B cell (primary cell): ENCODE measurements around the gene CST7. TPM values are rescaled to one million over a fixed set of nuclear protein-coding genes. Genes with fewer than 3 reads are reported as not detected.

Source experiments
- ATAC-seq: fragments of 200-7000 bp; cut with Tn5 transposase; one replicate; pipeline ENCODE4 v1.10.0; 2021; ENCODE audit warnings: low read depth, mild to moderate bottlenecking, moderate number of reproducible peaks, moderate library complexity
- CTCF ChIA-PET: fragments of 350-600 bp; sonication (Branson Sonifier 250); formaldehyde crosslinking; loops from one replicate; lab custom pipeline; 2021; ENCODE audit warnings: antibody characterized with exemption, inconsistent platforms; lab: Charles Lee
- POLR2A ChIA-PET: fragments of 350-600 bp; sonication (Branson Sonifier 250); formaldehyde crosslinking; loops from one replicate; lab custom pipeline; 2021; ENCODE audit warnings: antibody characterized with exemption; lab: Charles Lee
- DNase-seq: peaks from one replicate; pipeline ENCODE4 v3.0.0; 2013
- H2AFZ ChIP-seq: 2 replicates; pipeline ENCODE4 v1.6.1; 2012; ENCODE audit warnings: mild to moderate bottlenecking, low read depth, low read length; ENCODE audit not compliant: insufficient read depth, poor library complexity, severe bottlenecking
- H3K27ac ChIP-seq, 2 donors: 1 replicate in 1 of 2; 2 replicates in 1 of 2; pipeline ENCODE4 v1.5.1; 2012 to 2013; ENCODE audit warnings: low read length in 2 of 2, mild to moderate bottlenecking in 2 of 2, moderate library complexity in 1 of 2
- H3K27me3 ChIP-seq, 4 experiments: fragments of 200-600 bp in 1 of 4; sonication (generic) in 1 of 4; replicated peaks in 1 of 4; 1 replicate in 2 of 4; 2 replicates in 2 of 4; pipeline versions ENCODE4 v1.6.1 to v1.7.0; 2013 to 2016; ENCODE audit warnings: low read length in 3 of 4, mild to moderate bottlenecking in 2 of 4, mixed read lengths in 1 of 4, moderate library complexity in 1 of 4; ENCODE audit not compliant: insufficient read depth in 4 of 4, control insufficient read depth in 3 of 4; ENCODE audit errors: control extremely low read depth in 1 of 4
- H3K36me3 ChIP-seq, 2 experiments: replicated peaks in 1 of 2; 1 replicate in 1 of 2; 2 replicates in 1 of 2; pipeline versions ENCODE4 v1.6.1 to v1.7.1; 2013; ENCODE audit warnings: low read length in 1 of 2; ENCODE audit not compliant: insufficient read depth in 2 of 2, control insufficient read depth in 1 of 2; ENCODE audit errors: control extremely low read depth in 1 of 2, extremely low read depth in 1 of 2
- H3K4me1 ChIP-seq, 2 donors: fragments of 200-600 bp in 1 of 2; sonication (generic) in 1 of 2; 1 replicate in 1 of 2; 2 replicates in 1 of 2; pipeline versions ENCODE4 v1.5.1 to v1.6.1; 2013 to 2017; ENCODE audit warnings: low read length in 2 of 2; ENCODE audit not compliant: control insufficient read depth in 2 of 2, insufficient read depth in 2 of 2
- H3K4me2 ChIP-seq: replicated peaks from 2 replicates; pipeline ENCODE3; 2012; ENCODE audit warnings: mild to moderate bottlenecking, low read depth, low read length; ENCODE audit not compliant: poor library complexity, severe bottlenecking
- H3K4me3 ChIP-seq, 5 experiments: fragments of 200-600 bp in 1 of 5; sonication (generic) in 1 of 5; 1 replicate in 3 of 5; 2 replicates in 2 of 5; pipeline versions ENCODE4 v1.5.1 to v1.7.0; 2011 to 2016; ENCODE audit warnings: low read length in 4 of 5, mild to moderate bottlenecking in 4 of 5, low read depth in 2 of 5, control low read depth in 1 of 5, moderate library complexity in 1 of 5; ENCODE audit not compliant: insufficient read depth in 1 of 5; ENCODE audit errors: control extremely low read depth in 1 of 5, extremely low read depth in 1 of 5
- H3K79me2 ChIP-seq: fragments of 200-600 bp; sonication (generic); one replicate; pipeline ENCODE4 v1.6.0; 2016; ENCODE audit warnings: low read length; ENCODE audit not compliant: control insufficient read depth, insufficient read depth
- H3K9ac ChIP-seq: fragments of 200-600 bp; sonication (generic); 2 replicates; pipeline ENCODE4 v1.6.1; 2017; ENCODE audit warnings: mild to moderate bottlenecking, low read length, moderate library complexity
- H3K9me3 ChIP-seq, 3 donors: one replicate each; pipeline versions ENCODE4 v1.6.1 to v1.7.1; 2013; ENCODE audit warnings: low read length in 2 of 3; ENCODE audit not compliant: control insufficient read depth in 2 of 3, insufficient read depth in 1 of 3; ENCODE audit errors: control extremely low read depth in 1 of 3
- H4K20me1 ChIP-seq: 2 replicates; pipeline ENCODE4 v1.6.0; 2012; ENCODE audit warnings: mild to moderate bottlenecking, low read length; ENCODE audit not compliant: insufficient read depth, control insufficient read depth, poor library complexity, severe bottlenecking
- H3K27ac Mint-ChIP-seq: one replicate; pipeline ENCODE4 v1.8.0; 2021; ENCODE audit warnings: mixed read lengths
- H3K27me3 Mint-ChIP-seq: one replicate; pipeline ENCODE4 v1.8.0; 2021; ENCODE audit warnings: mixed read lengths
- H3K4me1 Mint-ChIP-seq: one replicate; pipeline ENCODE4 v1.8.0; 2021; ENCODE audit warnings: mixed read lengths
- H3K4me3 Mint-ChIP-seq: one replicate; pipeline ENCODE4 v1.8.0; 2021; ENCODE audit warnings: mixed read lengths
- H3K9me3 Mint-ChIP-seq: one replicate; pipeline ENCODE4 v1.8.0; 2022; ENCODE audit warnings: mixed read lengths; ENCODE audit not compliant: insufficient read depth
- CTCF ChIP-seq: fragments of 200-600 bp; IDR thresholded peaks from one replicate; pipeline ENCODE4 v1.8.0; 2022; ENCODE audit warnings: antibody characterized with exemption, mild to moderate bottlenecking
- EZH2 ChIP-seq: IDR thresholded peaks from 2 replicates; pipeline ENCODE4 v1.6.1; 2012; ENCODE audit warnings: borderline replicate concordance, low read depth, mild to moderate bottlenecking, moderate library complexity, low read length; ENCODE audit not compliant: insufficient read depth, poor library complexity, severe bottlenecking
- WGBS: methylation state at CpG from one replicate; pipeline ENCODE4 v1.1.5; 2013; ENCODE audit warnings: missing lambda C conversion rate; ENCODE audit not compliant: insufficient coverage; 5-methylcytosine and 5-hydroxymethylcytosine counted together
- intact Hi-C: fragments of 100-400 bp; cut with micrococcal nuclease; formaldehyde crosslinking; loops from one replicate; pipeline ENCODE4 v1.10.0; 2022
- polyA plus RNA-seq: library from polyadenylated mRNA; depleted of rRNA; stranded (reverse); fragments of >200 nt; gene quantifications from 2 replicates; pipeline ENCODE4 v1.2.3, GENCODE V29; 2012
- total RNA-seq, 2 donors: library from RNA; stranded (reverse); fragments of 120-200 nt in 1 of 2; gene quantifications; 1 replicate in 1 of 2; 2 replicates in 1 of 2; pipeline versions ENCODE4 v1.2.3 to v1.2.4, GENCODE V29; 2013 to 2022

Gene CST7
- total and polyA plus RNA-seq, 2 donors (not counting 1 experiment from before 2014, with no cell fraction given): 0.94 to 3.4 TPM

GRCh38 chr20:24954566-24954965 is 5.5 kb downstream of the CST7 start:
- ChIA-PET POLR2A (no interaction called here), CTCF (interaction anchor here (0.6 kb wide), 1 partner anchor 834 kb away, joined by 3 read pairs; no protein-coding TSS in a partner anchor)
- DNase-seq (no peak), ATAC-seq (no peak)
- Histone ChIP-seq H3K4me1 (peaks cover 5 to 10% of the 10 kb centered on the region in 2 donors), H3K9me3 (peaks cover 0 to 2% (median 0%) of the 10 kb centered on the region in 3 donors), H3K36me3 (peaks cover 0 to 5% of the 10 kb centered on the region in 2 experiments), H3K79me2 (no peaks in the 10 kb centered on the region), H3K4me3 (no peak overlapping the region), H3K9ac (no peak overlapping the region), H3K27ac (no peak overlapping the region), H4K20me1 (no peaks in the 10 kb centered on the region), H2AFZ (no peak overlapping the region), H3K27me3 (peaks cover 0 to 6% (median 0%) of the 10 kb centered on the region in 4 experiments), H3K4me2 (peak overlapping the region; percentile 30)
- Mint-ChIP-seq H3K9me3 (no peaks in the 10 kb centered on the region), H3K4me1 (peaks cover 18% of the 10 kb centered on the region), H3K27me3 (peaks cover under 1% of the 10 kb centered on the region), H3K27ac (no peak overlapping the region), H3K4me3 (no peak overlapping the region)
- intact Hi-C loops: no loop called here
- TF ChIP-seq EZH2 (no peak), CTCF (no peak)
- WGBS: no CpG with 5 or more reads among the region's 2 CpGs

DNA sequence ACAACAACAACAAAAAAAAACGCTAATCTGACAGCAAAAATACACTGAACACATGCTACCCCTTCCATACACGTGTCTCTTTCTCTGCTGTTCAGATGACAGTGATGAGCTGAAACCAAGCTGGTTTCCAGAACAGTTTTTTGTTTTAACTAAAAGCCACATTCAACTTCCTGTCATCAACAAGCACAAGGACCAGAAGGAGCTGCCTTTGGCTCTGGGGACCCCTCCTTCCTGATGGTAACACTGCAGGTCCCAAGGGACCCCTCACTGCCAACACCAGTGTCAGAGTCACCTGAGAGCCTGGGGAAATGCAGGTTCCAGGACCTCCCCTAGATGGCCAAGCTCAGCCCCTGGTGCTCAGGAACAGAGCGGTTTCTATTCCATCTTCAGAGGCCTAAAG is 6.0 kb downstream of the CST7 start:
- H3K9me3 ChIP-seq: no peaks in the 10 kb centered on the region
- ChIA-PET POLR2A (no interaction called here), CTCF (interaction anchor here (0.6 to 0.7 kb wide), 2 partner anchors 372 to 834 kb away, joined by 3 read pairs; no protein-coding TSS in a partner anchor)
- no peak for TF ChIP-seq CTCF
- no peak for TF ChIP-seq EZH2
- ATAC-seq (peak; percentile 60), DNase-seq (peak; percentile 55)
- H3K4me2 ChIP-seq: peak overlapping the region; percentile 30
- peaks cover 0 to 5% (median 0%) of the 10 kb centered on the region in 4 experiments for H3K27me3 ChIP-seq
- H3K9me3 Mint-ChIP-seq: no peaks in the 10 kb centered on the region
- no peak overlapping the region for H3K4me3 ChIP-seq
- peaks cover 18% of the 10 kb centered on the region for H3K4me1 Mint-ChIP-seq
- intact Hi-C loops: no loop called here
- no peaks in the 10 kb centered on the region for H3K27me3 Mint-ChIP-seq
- H3K36me3 ChIP-seq: peaks cover 0 to 8% of the 10 kb centered on the region in 2 experiments
- H2AFZ ChIP-seq: no peak overlapping the region
- peaks cover 5 to 10% of the 10 kb centered on the region in 2 donors for H3K4me1 ChIP-seq
- no peaks in the 10 kb centered on the region for H4K20me1 ChIP-seq
- H3K79me2 ChIP-seq: no peaks in the 10 kb centered on the region
- peak overlapping the region; percentile 2 for H3K4me3 Mint-ChIP-seq
- WGBS: 6% methylated on average over 3 of the region's 3 CpGs
- no peak overlapping the region for H3K9ac ChIP-seq
- H3K27ac Mint-ChIP-seq: no peak overlapping the region
- no peak overlapping the region for H3K27ac ChIP-seq
